Lung microvascular endothelial cell (primary cell): Measurements from ENCODE around the gene CTU1. TPM values are rescaled to one million over a fixed set of nuclear protein-coding genes. Genes with fewer than 3 reads are reported as not detected.

ENCODE experiments used
- DNase-seq, 2 donors: peaks; one replicate each; pipeline versions ENCODE4 v3.0.0 to v3.0.0-alpha.2; 2010; ENCODE audit warnings: low read depth in 2 of 2
- total RNA-seq: library from RNA; depleted of rRNA; stranded (reverse); fragments of >200 nt; gene quantifications from 2 replicates; pipeline ENCODE4 v1.2.1, GENCODE V29; 2014

Gene CTU1
- total RNA-seq, 1 donor from 2014 or later = 7.3 TPM

DNA sequence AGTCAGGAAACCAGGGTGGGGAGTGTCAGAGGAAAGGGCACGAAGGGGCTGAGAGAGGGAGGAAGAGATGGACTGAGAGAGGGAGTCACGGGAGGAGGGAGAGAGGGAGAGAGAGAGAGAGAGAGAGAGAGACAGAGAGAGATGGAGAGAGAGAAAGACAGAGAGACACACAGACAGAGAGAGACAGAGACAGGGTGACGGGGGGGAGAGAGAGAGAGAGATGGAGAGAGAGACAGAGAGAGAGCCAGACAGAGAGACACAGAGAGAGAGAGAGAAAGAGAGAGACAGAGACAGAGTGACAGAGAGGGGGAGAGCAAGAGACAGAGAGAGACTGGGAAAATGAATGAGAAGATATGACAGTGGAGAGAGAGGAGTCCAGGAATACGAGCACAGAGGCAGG is 25.0 kb downstream of the CTU1 start:
- no peak for DNase-seq

DNA sequence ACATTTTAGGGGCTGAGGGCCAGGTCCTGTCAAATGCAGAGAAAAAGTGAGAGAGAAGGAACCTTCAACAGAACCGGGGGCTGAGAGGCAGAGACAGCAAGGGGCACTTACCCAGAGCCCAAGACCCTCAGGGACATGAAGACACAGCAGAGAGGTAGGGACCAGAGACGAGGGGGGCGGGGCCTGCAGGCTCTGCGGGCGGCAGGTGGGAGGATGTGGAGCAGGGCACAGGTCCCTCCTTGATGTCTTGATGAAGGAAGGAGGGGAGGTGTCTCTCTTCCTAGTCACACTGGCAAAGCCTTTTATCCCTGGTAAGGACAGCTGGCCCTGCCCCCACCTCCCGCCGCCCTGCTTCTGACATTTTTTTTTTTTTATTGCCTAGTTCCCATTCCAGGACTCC is 25.6 kb downstream of the CTU1 start, which contains the start of gene KLK14:
Gene KLK14, minus strand, starts transcription at position 277 of the 400 bp plus-strand sequence. Its CDS starts 273 bp downstream, at position 4.
- DNase-seq = no peak

- no peak for DNase-seq
Observed at GRCh38 chr19:51081476-51081875, 26.7 kb downstream of the CTU1 start.

GRCh38 chr19:51079481-51080110 is 28.6 kb downstream of the CTU1 start:
- peak in 1 of 2 donors; percentile 43 for DNase-seq

- no peak for DNase-seq
Observed at GRCh38 chr19:51078731-51079130, 29.5 kb downstream of the CTU1 start.

- DNase-seq = no peak
Observed at GRCh38 chr19:51078104-51078503, 30.1 kb downstream of the CTU1 start.

- no peak for DNase-seq
Observed at GRCh38 chr19:51076631-51077213, 31.5 kb downstream of the CTU1 start.

- DNase-seq = no peak
Observed at GRCh38 chr19:51075998-51076397, 32.2 kb downstream of the CTU1 start.

- DNase-seq = no peak
Observed at GRCh38 chr19:51071095-51071405, 37.2 kb downstream of the CTU1 start.

DNA sequence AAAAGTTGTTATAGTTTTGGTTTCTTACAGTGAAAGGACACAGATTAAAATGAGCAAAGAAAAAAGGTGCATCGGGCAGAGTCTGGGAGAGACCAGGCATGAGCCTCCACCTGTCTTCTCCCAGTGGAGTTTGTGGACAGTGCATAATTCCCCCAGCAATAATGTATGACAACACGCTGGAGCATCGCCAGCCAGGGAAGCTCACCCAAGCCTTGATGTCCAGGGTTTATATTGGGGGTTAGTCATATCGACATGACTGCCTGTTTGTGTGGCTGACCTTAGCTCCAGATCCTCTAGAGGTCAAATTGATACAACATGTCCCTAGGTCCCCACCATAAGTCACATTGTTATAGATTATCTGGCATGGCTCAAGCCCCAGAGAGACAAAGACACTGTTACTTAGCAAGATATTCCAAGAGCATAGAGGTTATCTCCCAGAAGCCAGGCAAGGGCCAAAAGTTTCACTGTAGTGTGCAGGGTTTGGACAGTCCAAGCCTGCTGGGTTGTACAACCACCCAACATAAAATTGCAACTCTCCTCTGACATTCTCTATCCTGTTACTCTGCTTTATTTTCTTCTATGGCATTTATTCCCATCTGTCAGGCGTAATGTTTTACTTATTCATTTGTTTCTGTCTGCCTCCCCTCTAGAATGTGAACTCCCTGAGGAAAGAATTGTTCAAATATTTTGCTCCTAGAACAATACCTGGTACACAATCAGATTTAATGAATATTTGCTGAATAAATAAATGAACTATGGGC is 37.7 kb downstream of the CTU1 start:
- no peak for DNase-seq

GRCh38 chr19:51066393-51067186 is 41.6 kb downstream of the CTU1 start:
- no peak for DNase-seq

DNA sequence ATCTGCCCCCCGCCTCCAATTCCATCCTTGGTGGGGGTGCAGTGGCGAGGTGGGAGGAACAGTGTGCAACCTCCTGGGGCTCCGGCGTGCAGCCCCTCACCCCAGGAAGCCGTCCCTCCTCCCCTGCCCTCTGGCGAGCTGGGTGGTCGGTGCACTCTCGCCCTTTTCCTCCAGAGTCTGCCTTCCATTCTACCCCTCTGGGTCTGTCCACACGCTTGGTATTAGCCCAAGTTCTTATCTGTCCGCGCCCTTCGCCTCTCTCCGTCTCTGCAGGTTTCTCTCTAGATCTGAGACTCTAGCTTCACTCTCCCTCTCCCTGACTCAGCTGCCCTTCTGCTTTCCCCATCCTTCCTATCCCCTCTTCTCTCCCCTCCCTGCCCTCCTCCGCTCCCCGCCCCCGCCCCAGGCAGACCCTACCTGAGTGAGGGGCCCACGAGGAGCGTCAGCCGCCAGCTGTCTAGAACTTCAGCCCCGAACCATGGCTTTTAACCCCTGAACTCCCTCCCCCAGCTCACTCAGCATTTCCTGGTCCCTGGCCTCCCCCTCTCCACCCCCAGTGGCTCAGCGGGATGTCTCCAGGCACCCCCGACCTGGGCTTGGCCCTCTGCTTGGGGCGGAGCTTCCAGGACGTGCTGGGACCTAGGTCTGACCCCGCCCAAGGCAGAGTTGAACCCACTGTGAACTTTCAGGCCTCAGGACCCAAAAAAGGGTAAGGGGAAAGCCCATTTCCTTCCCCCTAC is 42.8 kb downstream of the CTU1 start:
- no peak for DNase-seq

DNA sequence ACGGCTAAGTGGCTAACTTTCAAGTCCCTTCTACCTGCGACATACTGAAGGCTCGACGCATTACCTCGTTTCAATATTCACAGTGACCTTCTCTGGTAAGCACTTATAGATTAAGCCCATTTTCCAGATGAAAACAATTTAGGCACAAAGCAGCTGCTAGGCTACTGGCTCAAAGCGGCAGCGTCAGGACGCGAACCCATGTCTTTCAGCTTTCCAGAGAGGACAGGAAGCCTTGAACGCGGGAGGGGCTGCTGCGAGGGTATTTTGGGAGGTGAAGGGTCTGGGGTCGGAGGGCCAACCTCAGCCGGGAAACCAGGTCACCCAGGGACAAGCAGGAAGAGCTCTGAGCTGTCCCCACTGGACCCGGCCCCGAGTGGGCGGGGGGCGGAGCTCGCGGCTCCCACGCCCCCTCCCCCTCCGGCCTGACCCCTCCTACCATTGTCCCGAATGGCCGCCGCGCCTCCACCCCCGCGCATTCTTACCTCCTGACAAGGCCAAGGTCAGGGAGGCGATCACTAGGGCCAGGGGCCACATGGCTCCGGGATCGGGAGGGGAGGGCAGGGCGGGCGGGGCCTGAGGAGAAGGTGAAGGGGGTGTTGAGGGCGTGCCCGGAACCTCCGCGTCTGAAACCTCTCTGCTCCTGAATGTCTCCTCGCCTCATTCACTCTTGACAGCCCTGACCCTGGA is 43.5 kb downstream of the CTU1 start, which contains the start of gene KLK13:
Gene KLK13, minus strand, starts transcription at position 559 of the 687 bp plus-strand sequence. Its CDS starts 25 bp downstream, at position 534.
- DNase-seq = peak in 1 of 2 donors; percentile 6

- DNase-seq = no peak
Observed at GRCh38 chr19:51063664-51064063, 44.5 kb downstream of the CTU1 start.

- no peak for DNase-seq
Observed at GRCh38 chr19:51060973-51061372, 47.2 kb downstream of the CTU1 start.

DNA sequence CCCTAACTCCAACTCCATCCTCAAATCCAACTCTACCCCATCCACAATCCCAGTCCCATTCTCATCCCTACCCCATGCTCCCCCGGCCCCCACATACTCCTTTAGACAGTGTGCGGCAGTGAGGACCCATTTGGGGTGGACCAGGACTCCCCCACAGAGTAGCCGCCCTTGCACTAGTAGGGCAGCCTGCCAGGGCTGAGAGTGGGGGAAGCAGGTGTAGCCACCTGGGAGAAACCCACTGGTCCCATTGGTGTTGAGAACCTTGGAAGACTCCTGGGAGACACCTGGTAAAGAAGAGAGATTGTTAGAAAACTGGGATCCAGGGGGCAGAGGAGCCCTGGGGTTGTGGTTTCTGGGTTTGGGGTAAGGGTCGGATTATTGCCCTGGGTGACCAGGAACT is 47.9 kb downstream of the CTU1 start:
- DNase-seq = no peak

DNA sequence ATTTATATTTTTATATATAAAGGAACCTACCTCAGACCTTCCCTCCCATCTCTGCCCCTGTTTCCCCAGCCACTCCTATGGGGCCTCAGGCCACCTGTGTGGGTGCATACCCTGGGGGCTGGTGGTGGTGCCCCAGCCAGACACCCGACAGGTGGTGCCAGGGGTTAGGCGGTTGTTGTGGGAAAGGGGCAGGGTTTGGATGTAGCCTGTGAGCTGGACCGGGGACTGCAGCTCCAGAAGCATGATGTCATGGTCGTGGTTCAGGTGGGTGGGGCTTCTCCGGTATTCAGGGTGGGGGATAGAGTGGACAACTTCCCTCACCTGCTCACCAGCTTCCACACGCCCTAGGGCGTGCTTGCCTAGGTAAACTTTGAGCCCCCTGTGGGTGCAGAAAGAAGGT is 48.5 kb downstream of the CTU1 start:
- DNase-seq = no peak

DNA sequence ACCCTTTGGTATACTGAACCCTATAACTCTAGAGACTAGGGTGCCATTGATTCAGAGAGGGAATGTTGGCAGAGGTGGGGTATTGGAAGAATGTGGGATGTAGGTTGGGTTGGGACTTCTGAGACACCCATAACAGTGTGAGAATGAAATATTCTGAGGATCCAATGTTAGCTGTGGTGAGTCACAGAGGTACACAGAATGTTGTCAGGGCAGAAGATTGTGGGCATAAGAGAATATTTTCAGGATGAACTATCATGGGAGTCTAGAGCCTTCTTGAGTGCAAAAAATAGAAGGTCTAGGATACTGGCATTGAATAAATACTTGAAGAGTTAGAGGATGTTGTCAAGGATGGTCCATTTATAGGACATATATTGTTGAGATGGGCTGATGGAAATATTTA is 52.3 kb downstream of the CTU1 start:
- no peak for DNase-seq
